NCI-H187 (cell line): Measurements from ENCODE around the gene LCE3C.
"Not testable (repeated sequence)": the region's sequence is repeated elsewhere in the genome, so short reads cannot be mapped to it uniquely, and the experiment has no call there.

ENCODE experiments used
- DNase-seq, 2 experiments: peaks; one replicate each; lab custom pipeline; 2025; lab: John Stamatoyannopoulos, UW

Gene LCE3C

GRCh38 chr1:152599934-152600333 lies at the start of gene LCE3C:
TSS of gene LCE3C (plus strand) at chr1:152600234. CDS start at chr1:152600732, 498 bp downstream.
- no peak for DNase-seq

- DNase-seq: no peak
Observed at GRCh38 chr1:152565115-152565514, 34.9 kb upstream of the LCE3C start.

DNA sequence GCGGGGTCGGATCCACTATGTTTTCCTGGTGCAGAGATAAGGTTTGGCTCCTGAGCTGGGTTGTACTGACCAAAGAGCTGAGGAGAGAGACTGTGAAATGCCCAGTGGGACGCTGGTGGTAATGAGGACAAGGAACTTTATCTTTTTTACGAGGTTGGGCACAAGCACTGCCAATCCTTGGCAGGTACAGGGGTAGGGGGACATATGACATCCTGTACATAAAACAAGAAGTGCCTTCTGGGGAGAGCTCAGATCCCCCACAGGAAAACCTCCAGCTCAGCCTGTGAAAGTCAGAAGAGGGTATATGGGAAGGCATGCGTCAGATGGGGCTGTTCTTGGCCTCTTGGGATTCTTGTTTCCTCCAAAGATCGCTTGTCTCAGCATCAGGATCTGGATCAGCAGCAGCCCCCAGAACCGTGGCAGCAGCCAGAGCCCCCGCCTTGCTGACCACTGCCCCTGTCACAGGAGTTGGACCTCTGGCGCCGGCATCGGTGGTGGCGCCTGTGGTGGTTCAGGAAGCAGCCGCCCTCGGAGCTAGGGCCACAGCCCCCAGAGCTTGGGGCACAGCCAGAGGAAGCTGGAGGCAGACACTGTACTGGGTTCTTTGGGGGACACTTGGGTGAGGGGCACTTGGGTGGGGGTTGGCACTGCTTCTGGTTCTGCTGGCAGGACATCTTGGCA lies 34.4 kb upstream of the LCE3C start:
- no peak for DNase-seq

GRCh38 chr1:152566681-152567080 lies 33.4 kb upstream of the LCE3C start, which contains the start of gene LCE3E:
TSS of gene LCE3E (minus strand) at chr1:152566780. CDS start at chr1:152566208, 572 bp downstream.
- no peak for DNase-seq

GRCh38 chr1:152577168-152577567 lies 22.9 kb upstream of the LCE3C start:
- DNase-seq: no peak

DNA sequence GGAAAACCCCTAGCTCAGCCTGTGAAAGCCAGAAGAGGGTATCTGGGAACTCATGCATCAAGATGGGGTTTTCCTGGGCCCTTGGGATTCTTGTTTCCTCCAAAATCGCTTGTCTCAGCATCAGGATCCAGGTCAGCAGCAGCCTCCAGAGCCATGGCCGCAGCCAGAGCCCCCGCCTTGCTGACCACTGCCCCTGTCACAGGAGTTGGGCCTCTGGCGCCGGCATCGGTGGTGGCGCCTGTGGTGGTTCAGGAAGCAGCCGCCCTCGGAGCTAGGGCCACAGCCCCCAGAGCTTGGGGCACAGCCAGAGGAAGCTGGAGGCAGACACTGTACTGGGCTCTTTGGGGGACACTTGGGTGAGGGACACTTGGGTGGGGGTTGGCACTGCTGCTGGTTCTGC lies 20.5 kb upstream of the LCE3C start:
- DNase-seq: not testable (repeated sequence)

DNA sequence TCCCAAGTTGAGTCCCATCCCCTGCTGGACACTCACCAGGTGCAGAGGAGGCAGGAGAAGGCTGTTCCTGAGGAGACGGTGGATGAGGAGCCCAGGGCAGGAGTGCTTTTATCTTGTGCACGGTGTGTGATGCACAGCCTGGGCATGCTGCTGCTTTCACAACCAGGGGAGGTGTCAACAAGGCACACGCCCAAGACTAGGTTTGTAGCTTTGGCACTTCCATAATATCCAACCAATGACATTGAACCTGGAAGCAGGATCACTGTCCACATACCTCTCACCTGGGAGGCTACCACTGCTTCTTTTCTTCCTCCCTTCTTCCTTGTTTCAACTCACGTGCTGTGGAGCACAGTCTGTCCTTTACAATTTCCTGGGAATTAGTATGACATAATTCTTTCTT lies 19.6 kb upstream of the LCE3C start, which contains the start of gene LCE3D:
TSS of gene LCE3D (minus strand) at position 84 of the 400 bp plus-strand sequence. CDS start 580 bp downstream, outside the sequence.
- DNase-seq: no peak

GRCh38 chr1:152582647-152583046 lies 17.4 kb upstream of the LCE3C start:
- DNase-seq: no peak

DNA sequence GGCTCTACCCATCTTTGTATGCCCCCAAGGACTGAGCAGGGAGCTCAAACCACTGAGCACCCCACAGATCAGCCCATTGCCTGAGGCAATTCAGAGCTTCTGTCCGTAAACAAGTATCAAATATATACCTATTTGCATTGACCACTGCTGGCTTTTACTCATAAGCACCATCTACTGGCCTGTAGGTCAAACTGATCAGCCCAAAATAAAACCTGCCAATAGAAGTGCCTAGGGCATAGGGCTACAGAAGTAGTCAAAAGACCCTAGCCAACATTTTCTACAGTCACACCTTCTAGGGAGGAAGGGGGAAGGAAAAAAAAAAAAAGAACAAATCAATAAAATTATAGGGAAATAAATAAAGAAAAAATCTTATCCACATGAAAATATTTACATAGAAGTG lies 14.4 kb upstream of the LCE3C start:
- no peak for DNase-seq

- DNase-seq: no peak
Observed at GRCh38 chr1:152596986-152597385, 3.0 kb upstream of the LCE3C start.

GRCh38 chr1:152613511-152613910 lies 13.5 kb downstream of the LCE3C start, which contains the start of gene LCE3B:
TSS of gene LCE3B (plus strand) at chr1:152613811. CDS start at chr1:152613811, 0 bp downstream.
- DNase-seq: no peak

DNA sequence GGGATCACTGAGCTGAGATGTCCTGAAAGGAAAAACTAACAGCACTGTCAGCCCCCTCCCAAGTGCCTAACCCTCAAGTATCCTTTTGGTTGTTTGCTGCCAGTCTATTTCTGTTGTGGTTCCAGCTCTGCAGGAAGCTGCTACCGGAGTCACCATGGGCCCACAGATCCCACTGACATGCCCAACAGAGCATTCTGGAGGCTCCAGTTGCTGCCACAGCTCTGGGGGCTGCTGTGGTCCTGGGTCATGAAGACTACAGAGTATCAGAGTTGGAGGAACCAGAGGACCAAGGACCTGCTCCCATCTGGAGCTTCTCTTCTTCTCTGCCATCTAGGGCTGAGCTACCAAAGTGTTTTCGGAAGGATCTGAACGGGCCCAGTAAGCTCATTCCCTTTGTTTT lies 22.0 kb downstream of the LCE3C start:
- DNase-seq: no peak

DNA sequence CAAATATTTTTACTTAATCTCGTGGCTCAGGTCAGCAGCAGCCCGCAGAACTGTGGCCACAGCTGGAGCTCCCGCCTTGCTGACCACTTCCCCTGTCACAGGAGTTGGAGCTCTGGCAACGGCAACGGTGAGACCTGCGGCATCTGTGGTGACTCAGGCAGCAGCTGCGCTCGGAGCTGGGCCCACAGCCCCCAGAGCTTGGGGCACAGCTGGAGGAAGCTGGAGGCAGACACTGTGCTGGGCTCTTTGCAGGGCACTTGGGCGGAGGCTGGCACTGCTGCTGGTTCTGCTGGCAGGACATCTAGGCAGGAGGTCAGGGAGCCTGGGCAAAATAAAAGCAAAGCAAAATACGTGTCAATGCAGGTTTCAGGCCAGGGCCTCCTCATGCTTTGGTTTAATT lies 22.8 kb downstream of the LCE3C start, which contains the start of gene LCE3A:
TSS of gene LCE3A (minus strand) at position 301 of the 400 bp plus-strand sequence. CDS start at position 301, 0 bp downstream.
- DNase-seq: no peak

DNA sequence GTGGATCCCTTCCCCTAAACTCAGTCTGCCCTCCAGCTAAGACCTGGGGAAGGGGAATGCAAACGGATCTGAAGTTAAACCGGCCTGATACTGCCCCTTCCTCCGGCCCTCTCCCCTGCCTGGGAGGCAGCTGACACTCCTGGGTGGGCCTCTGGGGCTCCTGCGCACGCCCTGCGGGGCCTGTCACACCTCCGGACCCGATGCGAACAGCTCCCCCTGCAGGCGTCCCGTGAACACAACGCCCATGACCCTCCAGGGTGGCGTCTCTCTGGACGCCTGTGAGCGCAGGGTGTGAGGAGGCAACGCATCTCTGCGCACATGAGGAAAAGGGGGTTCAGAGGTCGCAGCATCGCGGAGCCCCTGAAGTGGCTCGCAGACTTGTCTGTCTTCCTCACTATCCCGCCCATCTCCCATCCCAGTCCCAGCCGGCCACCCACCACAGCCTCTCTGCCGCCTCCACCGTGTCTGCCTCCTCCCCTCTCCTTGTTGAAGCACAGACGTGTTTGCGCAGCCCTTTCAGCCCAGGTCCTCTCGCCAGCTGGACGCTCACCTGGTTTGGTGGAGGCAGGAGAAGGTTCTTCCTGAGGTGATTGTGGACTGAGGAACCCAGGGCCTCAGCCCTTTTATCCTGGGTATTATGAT lies 23.3 kb downstream of the LCE3C start:
- DNase-seq: no peak

DNA sequence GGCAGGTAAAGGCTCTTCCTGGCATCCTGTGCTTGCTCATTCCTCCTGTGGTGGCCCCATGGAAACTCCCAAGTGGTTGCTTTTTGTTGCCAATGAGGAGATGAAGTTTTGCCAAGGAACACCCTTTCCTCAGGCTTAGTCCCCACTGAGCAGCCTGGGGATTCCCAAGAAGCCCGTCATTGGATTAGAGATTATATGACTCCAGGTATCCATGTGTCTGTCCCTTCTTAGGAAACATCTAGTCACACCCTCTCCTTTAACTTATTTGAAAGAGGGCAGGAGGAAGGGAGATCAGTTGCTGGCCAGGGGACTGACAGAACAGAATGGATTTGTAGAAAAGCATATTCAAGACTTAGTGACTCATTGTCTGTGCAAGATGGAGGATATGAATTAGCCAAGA lies 26.7 kb downstream of the LCE3C start:
- DNase-seq: no peak

- no peak for DNase-seq
Observed at GRCh38 chr1:152630596-152630995, 30.6 kb downstream of the LCE3C start.

- no peak for DNase-seq
Observed at GRCh38 chr1:152640351-152640750, 40.3 kb downstream of the LCE3C start.

DNA sequence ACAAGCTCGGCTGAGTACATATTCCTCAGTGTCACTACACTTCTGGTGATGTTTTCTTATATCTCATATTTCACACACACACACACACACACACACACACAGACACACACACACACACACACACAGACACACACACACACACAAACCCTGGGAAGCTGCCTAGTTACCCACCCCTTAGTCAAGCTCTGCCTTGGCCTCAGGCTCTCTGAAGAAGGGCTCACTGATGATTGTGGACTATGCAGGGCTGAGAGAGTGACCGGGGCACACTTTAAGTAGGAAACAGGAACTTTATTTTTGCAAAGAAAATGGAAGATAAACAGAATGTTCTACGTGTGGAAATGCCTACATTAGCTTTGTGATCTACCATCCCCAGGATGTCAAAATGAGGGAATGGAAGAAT lies 43.9 kb downstream of the LCE3C start:
- no peak for DNase-seq

DNA sequence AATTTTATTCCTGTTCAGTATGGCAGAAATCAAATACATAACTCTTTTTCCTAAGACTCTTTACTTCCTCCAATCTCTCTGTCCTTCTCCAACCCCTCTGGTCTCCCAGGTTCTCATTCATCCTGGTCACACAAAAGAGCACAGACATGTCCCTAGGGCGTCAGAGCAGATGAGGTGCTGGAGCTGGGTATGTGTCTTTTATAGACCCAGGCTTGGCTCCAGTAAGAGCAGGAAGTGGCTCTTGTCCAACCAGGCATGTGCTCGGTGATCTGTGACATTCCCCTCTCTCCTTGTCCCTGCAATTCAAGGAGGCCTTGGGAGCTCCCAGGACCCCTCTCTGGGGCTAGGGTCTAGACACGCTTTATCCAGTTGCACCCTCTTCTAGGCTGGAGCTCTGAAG lies 45.1 kb downstream of the LCE3C start:
- no peak for DNase-seq

DNA sequence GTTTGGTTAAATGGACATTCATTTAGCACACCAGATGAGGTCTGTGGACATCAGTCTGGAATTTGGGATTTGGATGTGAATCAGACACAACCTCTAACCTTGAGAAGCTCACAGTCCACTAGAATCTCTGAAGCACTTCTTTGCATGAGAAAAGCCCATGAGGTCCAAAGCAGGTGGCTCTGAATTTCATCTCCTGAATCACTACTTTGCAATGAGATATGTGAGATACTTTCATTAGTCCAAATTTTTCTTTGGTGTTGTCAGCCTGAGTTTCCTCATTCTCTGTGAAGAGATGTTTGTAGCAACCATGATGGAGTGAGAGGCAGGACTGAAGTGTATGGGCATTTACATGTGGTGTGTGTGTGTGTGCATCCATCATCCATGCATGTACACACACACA lies 46.6 kb downstream of the LCE3C start:
- DNase-seq: no peak
